Stimulated activated CD4-positive, alpha-beta T cell treated with anti-CD3 and anti-CD28 coated beads, Interleukin-1b, Interleukin-23, amount 100 ng/mL, for 1 hour (primary cell): ENCODE results near the gene CHD1L.
"Not testable (repeated sequence)": the region's sequence is repeated elsewhere in the genome, so short reads cannot be mapped to it uniquely, and the experiment has no call there.

Experiments used
- DNase-seq, 2 donors: peaks; one replicate each; pipeline ENCODE4 v3.0.0-alpha.2; 2020; ENCODE audit warnings: low read depth in 2 of 2

Gene CHD1L

GRCh38 chr1:147233903-147234302, 8.6 kb upstream of the CHD1L start:
- DNase-seq: not testable (repeated sequence)

- no peak for DNase-seq
Observed at GRCh38 chr1:147235822-147236221, 6.7 kb upstream of the CHD1L start.

GRCh38 chr1:147236448-147236847, 6.0 kb upstream of the CHD1L start:
- DNase-seq: no peak

- DNase-seq: no peak
Observed at GRCh38 chr1:147236959-147237791, 5.3 kb upstream of the CHD1L start.

- DNase-seq: no peak
Observed at GRCh38 chr1:147238053-147238902, 4.2 kb upstream of the CHD1L start.

- no peak for DNase-seq
Observed at GRCh38 chr1:147238925-147239820, 3.3 kb upstream of the CHD1L start.

GRCh38 chr1:147240131-147240721, 2.3 kb upstream of the CHD1L start:
- DNase-seq: not testable (repeated sequence)

- DNase-seq: no peak
Observed at GRCh38 chr1:147241934-147242448, 493 bp upstream of the CHD1L start.

- no peak for DNase-seq
Observed at GRCh38 chr1:147243228-147243685, 773 bp downstream of the CHD1L start.

GRCh38 chr1:147243841-147244240, 1.4 kb downstream of the CHD1L start:
- no peak for DNase-seq

GRCh38 chr1:147245129-147245528, 2.6 kb downstream of the CHD1L start:
- no peak for DNase-seq

- no peak for DNase-seq
Observed at GRCh38 chr1:147245586-147246021, 3.1 kb downstream of the CHD1L start.

- DNase-seq: no peak
Observed at GRCh38 chr1:147246044-147246690, 3.7 kb downstream of the CHD1L start.

- no peak for DNase-seq
Observed at GRCh38 chr1:147246910-147247655, 4.6 kb downstream of the CHD1L start.

- no peak for DNase-seq
Observed at GRCh38 chr1:147247656-147248238, 5.3 kb downstream of the CHD1L start.

- no peak for DNase-seq
Observed at GRCh38 chr1:147252540-147252939, 10.1 kb downstream of the CHD1L start.

GRCh38 chr1:147260956-147261355, 18.5 kb downstream of the CHD1L start:
- no peak for DNase-seq

GRCh38 chr1:147264158-147264768, 21.8 kb downstream of the CHD1L start:
- no peak for DNase-seq

- no peak for DNase-seq
Observed at GRCh38 chr1:147266381-147266780, 23.9 kb downstream of the CHD1L start.
